DOHH2 (cell line): ENCODE measurements around the gene CEP131.

ENCODE experiments used
- EZH2phosphoT487 ChIP-seq: fragments of 200-600 bp; sonication (generic); IDR thresholded peaks from 2 replicates; pipeline ENCODE4 v1.6.1; 2017; ENCODE audit warnings: borderline replicate concordance, mild to moderate bottlenecking, antibody characterized with exemption, low read length, moderate library complexity, mixed read lengths
- TF ChIP-seq, protein P1 (sequence below): fragments of 200-600 bp; sonication (generic); IDR thresholded peaks from one replicate; pipeline ENCODE4 v1.5.1; 2014; ENCODE audit warnings: antibody characterized with exemption, mild to moderate bottlenecking, low read depth, low read length; ENCODE audit not compliant: poor library complexity, severe bottlenecking

DNA sequence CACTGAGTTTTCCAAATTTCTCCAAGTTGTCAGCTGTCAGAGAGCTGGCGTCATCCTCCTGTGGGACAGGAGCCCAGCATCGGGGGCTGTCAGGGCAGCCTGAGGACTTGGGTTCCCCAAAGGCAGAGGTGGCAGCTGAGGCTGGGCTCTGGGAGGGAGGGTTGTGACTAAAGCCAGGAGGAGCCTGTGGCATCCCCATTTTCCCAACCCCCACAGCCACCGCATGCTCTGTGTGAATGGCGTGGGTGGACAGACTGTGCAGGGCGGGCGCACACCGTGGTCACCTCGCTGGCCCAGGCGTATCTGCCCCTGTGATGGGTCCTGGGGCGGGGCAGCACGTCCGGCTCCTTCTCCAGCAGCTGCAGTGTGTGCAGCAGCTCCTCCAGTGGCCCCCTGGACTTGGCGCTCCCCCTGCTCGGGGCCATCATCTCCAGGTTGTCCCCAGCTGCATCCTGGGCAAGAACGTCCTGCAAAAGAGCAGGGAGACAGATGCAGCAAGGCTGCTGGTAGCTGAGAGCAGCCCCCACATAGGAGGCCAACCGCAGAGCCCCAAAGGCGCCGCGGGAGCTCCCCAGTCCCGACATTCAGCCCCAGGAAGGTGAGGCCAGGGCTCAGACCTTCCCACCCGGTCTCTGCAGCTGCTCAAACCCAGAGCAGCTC is 24.8 kb downstream of the CEP131 start:
- TF ChIP-seq, protein P1, sequence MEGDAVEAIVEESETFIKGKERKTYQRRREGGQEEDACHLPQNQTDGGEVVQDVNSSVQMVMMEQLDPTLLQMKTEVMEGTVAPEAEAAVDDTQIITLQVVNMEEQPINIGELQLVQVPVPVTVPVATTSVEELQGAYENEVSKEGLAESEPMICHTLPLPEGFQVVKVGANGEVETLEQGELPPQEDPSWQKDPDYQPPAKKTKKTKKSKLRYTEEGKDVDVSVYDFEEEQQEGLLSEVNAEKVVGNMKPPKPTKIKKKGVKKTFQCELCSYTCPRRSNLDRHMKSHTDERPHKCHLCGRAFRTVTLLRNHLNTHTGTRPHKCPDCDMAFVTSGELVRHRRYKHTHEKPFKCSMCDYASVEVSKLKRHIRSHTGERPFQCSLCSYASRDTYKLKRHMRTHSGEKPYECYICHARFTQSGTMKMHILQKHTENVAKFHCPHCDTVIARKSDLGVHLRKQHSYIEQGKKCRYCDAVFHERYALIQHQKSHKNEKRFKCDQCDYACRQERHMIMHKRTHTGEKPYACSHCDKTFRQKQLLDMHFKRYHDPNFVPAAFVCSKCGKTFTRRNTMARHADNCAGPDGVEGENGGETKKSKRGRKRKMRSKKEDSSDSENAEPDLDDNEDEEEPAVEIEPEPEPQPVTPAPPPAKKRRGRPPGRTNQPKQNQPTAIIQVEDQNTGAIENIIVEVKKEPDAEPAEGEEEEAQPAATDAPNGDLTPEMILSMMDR = no peak
- no peak for TF ChIP-seq EZH2phosphoT487
